ENCODE results near the gene KRTAP12-4.

The KRTAP12-4 gene

DNA sequence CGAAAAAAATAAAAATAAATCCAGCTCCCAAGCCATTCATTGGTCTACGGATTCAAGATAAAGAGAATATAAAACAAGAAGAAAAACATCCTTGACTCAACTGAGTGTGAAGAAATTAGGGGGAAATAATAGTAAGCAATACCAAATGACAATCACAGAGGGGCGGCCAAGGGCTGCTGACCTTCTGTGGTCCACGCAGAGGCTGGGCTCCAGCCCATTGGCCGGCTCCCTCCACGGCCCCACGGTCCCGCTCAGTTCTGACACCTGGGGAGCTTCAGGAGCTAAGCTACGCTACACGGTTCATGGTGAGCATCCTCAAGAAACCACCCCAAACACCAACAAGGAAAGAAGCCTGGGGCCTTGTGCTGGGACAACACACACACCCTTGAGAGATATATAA lies 42.1 kb upstream of the KRTAP12-4 start:
- Histone ChIP-seq H3K9me3 (peaks cover 0 to 16% (median 6%) of the 10 kb centered on the region in 3 donors), H3K4me3 (no peak overlapping the region), H3K27me3 (peaks cover 0 to 66% of the 10 kb centered on the region in 2 donors), H3K4me1 (no peaks in the 10 kb centered on the region), H3K36me3 (no peaks in the 10 kb centered on the region), H3K27ac (no peak overlapping the region)
- intact Hi-C loops (cut with DNase I; ENCODE audit: low total_unique reads) = no loop called here
- no peak for DNase-seq
- TF ChIP-seq, protein P1, sequence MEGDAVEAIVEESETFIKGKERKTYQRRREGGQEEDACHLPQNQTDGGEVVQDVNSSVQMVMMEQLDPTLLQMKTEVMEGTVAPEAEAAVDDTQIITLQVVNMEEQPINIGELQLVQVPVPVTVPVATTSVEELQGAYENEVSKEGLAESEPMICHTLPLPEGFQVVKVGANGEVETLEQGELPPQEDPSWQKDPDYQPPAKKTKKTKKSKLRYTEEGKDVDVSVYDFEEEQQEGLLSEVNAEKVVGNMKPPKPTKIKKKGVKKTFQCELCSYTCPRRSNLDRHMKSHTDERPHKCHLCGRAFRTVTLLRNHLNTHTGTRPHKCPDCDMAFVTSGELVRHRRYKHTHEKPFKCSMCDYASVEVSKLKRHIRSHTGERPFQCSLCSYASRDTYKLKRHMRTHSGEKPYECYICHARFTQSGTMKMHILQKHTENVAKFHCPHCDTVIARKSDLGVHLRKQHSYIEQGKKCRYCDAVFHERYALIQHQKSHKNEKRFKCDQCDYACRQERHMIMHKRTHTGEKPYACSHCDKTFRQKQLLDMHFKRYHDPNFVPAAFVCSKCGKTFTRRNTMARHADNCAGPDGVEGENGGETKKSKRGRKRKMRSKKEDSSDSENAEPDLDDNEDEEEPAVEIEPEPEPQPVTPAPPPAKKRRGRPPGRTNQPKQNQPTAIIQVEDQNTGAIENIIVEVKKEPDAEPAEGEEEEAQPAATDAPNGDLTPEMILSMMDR (IDR thresholded peaks at IDR 0.05) = no peak

DNA sequence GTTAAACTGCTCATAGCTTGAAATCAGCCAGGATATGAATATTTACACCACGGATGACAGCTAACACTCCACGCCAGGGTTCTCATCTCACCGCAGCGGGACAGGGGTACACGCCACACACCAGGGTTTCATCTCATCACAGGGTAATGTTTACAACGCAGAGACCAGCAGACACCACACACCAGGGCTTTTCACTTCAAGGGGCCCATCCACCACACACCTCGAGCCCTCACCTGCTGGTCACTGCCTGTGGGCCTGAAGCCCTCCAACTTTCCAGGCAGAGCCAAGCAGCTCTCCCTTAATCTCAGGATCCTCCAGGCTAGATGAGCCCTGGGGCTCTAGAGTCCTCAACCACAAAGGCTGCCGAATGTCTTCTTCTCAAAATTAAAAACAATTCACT lies 41.2 kb upstream of the KRTAP12-4 start:
- peaks cover 0 to 56% of the 10 kb centered on the region in 2 donors for H3K27me3 ChIP-seq
- TF ChIP-seq, protein P1 (IDR thresholded peaks at IDR 0.05) = no peak

GRCh38 chr21:44695184-44695583 lies 40.7 kb upstream of the KRTAP12-4 start:
- Histone ChIP-seq H3K27ac (no peak overlapping the region), H3K36me3 (no peaks in the 10 kb centered on the region), H3K27me3 (peaks cover 0 to 52% of the 10 kb centered on the region in 2 donors), H3K4me3 (no peak overlapping the region), H3K9me3 (peaks cover 0 to 16% (median 6%) of the 10 kb centered on the region in 3 donors), H3K4me1 (no peaks in the 10 kb centered on the region)
- intact Hi-C loops (cut with DNase I; ENCODE audit: low total_unique reads) = no loop called here
- peak in 1 of 2 donors; percentile 46 for DNase-seq
- TF ChIP-seq, protein P1 (IDR thresholded peaks at IDR 0.05) = no peak

More for the DNA sequence above, 41.2 kb upstream of the KRTAP12-4 start:
- no peaks in the 10 kb centered on the region for H3K36me3 ChIP-seq
- peaks cover 0 to 16% (median 6%) of the 10 kb centered on the region in 3 donors for H3K9me3 ChIP-seq
- no peak overlapping the region for H3K4me3 ChIP-seq
- intact Hi-C loops (cut with DNase I; ENCODE audit: low total_unique reads) = no loop called here
- H3K27ac ChIP-seq = no peak overlapping the region
- H3K4me1 ChIP-seq = no peaks in the 10 kb centered on the region
- DNase-seq = no peak

- Histone ChIP-seq H3K4me1 (no peaks in the 10 kb centered on the region), H3K27ac (no peak overlapping the region), H3K4me3 (no peak overlapping the region), H3K9me3 (peaks cover 0 to 16% (median 6%) of the 10 kb centered on the region in 3 donors), H3K36me3 (no peaks in the 10 kb centered on the region), H3K27me3 (peaks cover 0 to 48% of the 10 kb centered on the region in 2 donors)
- intact Hi-C loops (cut with DNase I; ENCODE audit: low total_unique reads) = no loop called here
- no peak for DNase-seq
- TF ChIP-seq, protein P1 (IDR thresholded peaks at IDR 0.05) = no peak
Observed at GRCh38 chr21:44694776-44695175, 40.3 kb upstream of the KRTAP12-4 start.

DNA sequence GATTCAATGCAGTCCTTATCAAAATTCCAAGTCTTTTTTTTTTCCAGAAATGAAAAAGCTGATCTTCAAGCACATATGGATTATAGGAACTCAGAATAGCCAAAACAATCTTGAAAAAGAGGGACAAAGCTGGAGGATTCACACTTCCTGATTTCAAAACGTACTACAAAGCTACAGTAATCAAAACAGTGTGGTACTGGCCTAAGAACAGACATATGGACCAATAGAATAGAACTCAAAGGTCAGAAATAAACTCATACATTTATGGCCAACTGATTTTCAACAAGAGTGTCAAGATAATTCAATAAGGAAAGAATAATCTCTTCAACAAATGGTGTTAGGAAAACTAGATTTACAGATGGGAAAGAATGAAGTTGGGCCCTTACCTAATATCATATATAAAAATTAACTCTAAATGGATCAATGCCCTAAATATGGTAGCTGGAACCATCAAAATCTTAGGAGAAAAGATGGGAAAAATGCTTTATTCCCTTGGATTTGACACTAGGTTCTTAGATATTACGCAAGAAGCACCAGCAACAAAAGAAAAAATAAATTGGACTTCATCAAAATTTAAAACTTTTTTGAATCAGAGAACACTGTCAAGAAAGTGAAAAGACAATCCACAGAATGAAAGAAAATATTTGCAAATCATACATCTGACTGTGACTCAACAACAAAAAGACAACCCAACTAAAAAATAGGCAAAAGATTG lies 38.5 kb upstream of the KRTAP12-4 start:
- no peak overlapping the region for H3K4me3 ChIP-seq
- intact Hi-C loops (cut with DNase I; ENCODE audit: low total_unique reads) = no loop called here
- no peak overlapping the region for H3K27ac ChIP-seq
- no peak for DNase-seq
- H3K27me3 ChIP-seq = peaks cover 0 to 41% of the 10 kb centered on the region in 2 donors
- no peaks in the 10 kb centered on the region for H3K4me1 ChIP-seq
- no peaks in the 10 kb centered on the region for H3K36me3 ChIP-seq
- TF ChIP-seq, protein P1 (IDR thresholded peaks at IDR 0.05) = no peak
- H3K9me3 ChIP-seq = peaks cover 0 to 16% (median 6%) of the 10 kb centered on the region in 3 donors

Data from tibial artery (tissue), 4 donors.